Loucy (cell line): ENCODE results near the gene PAQR8.

Experiments used
- H2AFZ ChIP-seq: fragments of 200-600 bp; sonication (generic); 2 replicates; pipeline ENCODE4 v1.6.0; 2016; ENCODE audit warnings: antibody characterized with exemption, mild to moderate bottlenecking, low read length, moderate library complexity
- H3F3A ChIP-seq: fragments of 200-600 bp; 2 replicates; pipeline ENCODE4 v1.6.0; 2016; ENCODE audit warnings: antibody characterized with exemption, low read depth, mild to moderate bottlenecking
- H3K27me3 ChIP-seq: fragments of 200-600 bp; sonication (generic); 2 replicates; pipeline ENCODE4 v1.6.1; 2014; ENCODE audit warnings: low read length, mild to moderate bottlenecking; ENCODE audit not compliant: insufficient read depth, poor library complexity, severe bottlenecking
- H3K36me3 ChIP-seq: fragments of 200-600 bp; sonication (generic); 2 replicates; pipeline ENCODE4 v1.6.1; 2016; ENCODE audit warnings: low read length; ENCODE audit not compliant: insufficient read depth
- H3K4me1 ChIP-seq: fragments of 200-600 bp; sonication (generic); 2 replicates; pipeline ENCODE4 v1.5.1; 2014; ENCODE audit warnings: low read length, mild to moderate bottlenecking; ENCODE audit not compliant: insufficient read depth, poor library complexity, severe bottlenecking
- H3K4me2 ChIP-seq: fragments of 200-600 bp; sonication (generic); 2 replicates; pipeline ENCODE4 v1.6.0; 2014; ENCODE audit warnings: antibody characterized with exemption, low read length, low read depth, mild to moderate bottlenecking; ENCODE audit not compliant: poor library complexity, severe bottlenecking
- H3K4me3 ChIP-seq: fragments of 200-600 bp; sonication (generic); 2 replicates; pipeline ENCODE4 v1.5.1; 2014; ENCODE audit warnings: low read length, mild to moderate bottlenecking, mixed read lengths; ENCODE audit not compliant: poor library complexity, severe bottlenecking
- H3K79me2 ChIP-seq: fragments of 200-600 bp; sonication (generic); 2 replicates; pipeline ENCODE4 v1.6.1; 2014; ENCODE audit warnings: low read length; ENCODE audit not compliant: insufficient read depth
- H3K9ac ChIP-seq: fragments of 200-600 bp; sonication (generic); 2 replicates; pipeline ENCODE4 v1.6.0; 2014; ENCODE audit warnings: mild to moderate bottlenecking, low read depth, low read length, moderate library complexity; ENCODE audit not compliant: poor library complexity, severe bottlenecking
- H3K9me2 ChIP-seq: fragments of 200-600 bp; sonication (generic); replicated peaks from 2 replicates; pipeline ENCODE4 v1.6.1; 2016; ENCODE audit warnings: low read depth, low read length, mixed read lengths
- H3K9me3 ChIP-seq: fragments of 200-600 bp; sonication (generic); 2 replicates; pipeline ENCODE4 v1.6.1; 2014; ENCODE audit warnings: mild to moderate bottlenecking, antibody characterized with exemption, low read length, low read depth; ENCODE audit not compliant: insufficient read depth
- H4K20me1 ChIP-seq: fragments of 200-600 bp; sonication (generic); 2 replicates; pipeline ENCODE4 v1.6.0; 2014; ENCODE audit warnings: antibody characterized with exemption, low read length, mild to moderate bottlenecking; ENCODE audit not compliant: insufficient read depth, poor library complexity, severe bottlenecking
- CTCF ChIP-seq: fragments of 200-600 bp; sonication (generic); conservative IDR thresholded peaks from 2 replicates; pipeline ENCODE4 v1.5.1; 2014; ENCODE audit warnings: mild to moderate bottlenecking, antibody characterized with exemption, low read length
- EZH2phosphoT487 ChIP-seq: fragments of 200-600 bp; IDR thresholded peaks from 2 replicates; pipeline ENCODE4 v1.6.1; 2018; ENCODE audit warnings: antibody characterized with exemption, mild to moderate bottlenecking, moderate library complexity, borderline replicate concordance

Gene PAQR8

GRCh38 chr6:52364480-52365166 is 2.7 kb downstream of the PAQR8 start:
- Histone ChIP-seq H3K9me2 (no peaks in the 10 kb centered on the region), H3K27me3 (no peaks in the 10 kb centered on the region), H2AFZ (no peak overlapping the region), H3K9ac (no peak overlapping the region), H3K4me2 (peak overlapping the region; percentile 97), H3K4me3 (peak overlapping the region; percentile 6), H3K36me3 (no peaks in the 10 kb centered on the region), H3K9me3 (no peaks in the 10 kb centered on the region), H3K4me1 (peaks cover 30% of the 10 kb centered on the region), H4K20me1 (peaks cover 4% of the 10 kb centered on the region), H3F3A (no peaks in the 10 kb centered on the region), H3K79me2 (peaks cover 51% of the 10 kb centered on the region)
- TF ChIP-seq EZH2phosphoT487 (no peak), CTCF (no peak)

GRCh38 chr6:52365317-52365716 is 3.4 kb downstream of the PAQR8 start:
- H3K4me2 ChIP-seq = peak overlapping the region; percentile 97
- H3F3A ChIP-seq = no peaks in the 10 kb centered on the region
- no peaks in the 10 kb centered on the region for H3K27me3 ChIP-seq
- no peaks in the 10 kb centered on the region for H3K9me2 ChIP-seq
- peaks cover 30% of the 10 kb centered on the region for H3K4me1 ChIP-seq
- peaks cover 51% of the 10 kb centered on the region for H3K79me2 ChIP-seq
- no peak overlapping the region for H2AFZ ChIP-seq
- H3K36me3 ChIP-seq = no peaks in the 10 kb centered on the region
- no peak for TF ChIP-seq CTCF
- no peak for TF ChIP-seq EZH2phosphoT487
- H3K9me3 ChIP-seq = no peaks in the 10 kb centered on the region
- peaks cover 4% of the 10 kb centered on the region for H4K20me1 ChIP-seq
- no peak overlapping the region for H3K9ac ChIP-seq
- H3K4me3 ChIP-seq = no peak overlapping the region

GRCh38 chr6:52365866-52366540 is 4.1 kb downstream of the PAQR8 start:
- Histone ChIP-seq H3K79me2 (peaks cover 51% of the 10 kb centered on the region), H2AFZ (no peak overlapping the region), H3K27me3 (no peaks in the 10 kb centered on the region), H3K4me3 (no peak overlapping the region), H3K9me3 (no peaks in the 10 kb centered on the region), H3K4me1 (peaks cover 30% of the 10 kb centered on the region), H3K9me2 (no peaks in the 10 kb centered on the region), H3K4me2 (no peak overlapping the region), H3K9ac (no peak overlapping the region), H3K36me3 (no peaks in the 10 kb centered on the region), H4K20me1 (peaks cover 4% of the 10 kb centered on the region), H3F3A (no peaks in the 10 kb centered on the region)
- TF ChIP-seq EZH2phosphoT487 (no peak), CTCF (no peak)
